Measurements from ENCODE around the gene MPIG6B.
A peak's percentile ranks its signal among the peaks of the same experiment; 100 is the strongest.

The MPIG6B gene

GRCh38 chr6:31715022-31715958 is 7.9 kb upstream of the MPIG6B start, which contains the start of gene LY6G6D:
TSS of gene LY6G6D (plus strand) at chr6:31715348. CDS start at chr6:31715356, 8 bp downstream.
- H3K27me3 ChIP-seq (ENCODE audit: control insufficient read depth, insufficient read depth, low read length), result no peaks in the 10 kb centered on the region
- H3K9ac ChIP-seq (ENCODE audit: low read depth, low read length), result peak within 1 kb of the TSS; percentile 39
- peaks cover 21% of the 10 kb centered on the region for H3K4me1 ChIP-seq (ENCODE audit: control insufficient read depth, insufficient read depth, low read length)
- no peaks in the 10 kb centered on the region for H3K36me3 ChIP-seq (ENCODE audit: control insufficient read depth, insufficient read depth, low read length)
- H3K9me3 ChIP-seq (ENCODE audit: control insufficient read depth, insufficient read depth, low read length), result no peaks in the 10 kb centered on the region
- no peak within 1 kb of the TSS for H3K4me3 ChIP-seq (ENCODE audit: low read depth, low read length)

GRCh38 chr6:31717499-31718222 is 5.5 kb upstream of the MPIG6B start:
- Histone ChIP-seq H3K4me1 (ENCODE audit: control insufficient read depth, insufficient read depth, low read length) (peaks cover 21% of the 10 kb centered on the region), H3K4me3 (ENCODE audit: low read depth, low read length) (no peak overlapping the region), H3K27me3 (ENCODE audit: control insufficient read depth, insufficient read depth, low read length) (no peaks in the 10 kb centered on the region), H3K36me3 (ENCODE audit: control insufficient read depth, insufficient read depth, low read length) (no peaks in the 10 kb centered on the region), H3K9ac (ENCODE audit: low read depth, low read length) (no peak overlapping the region), H3K9me3 (ENCODE audit: control insufficient read depth, insufficient read depth, low read length) (no peaks in the 10 kb centered on the region)

GRCh38 chr6:31718265-31718664 is 4.9 kb upstream of the MPIG6B start:
- H3K36me3 ChIP-seq (ENCODE audit: control insufficient read depth, insufficient read depth, low read length), result no peaks in the 10 kb centered on the region
- H3K9me3 ChIP-seq (ENCODE audit: control insufficient read depth, insufficient read depth, low read length), result no peaks in the 10 kb centered on the region
- no peaks in the 10 kb centered on the region for H3K27me3 ChIP-seq (ENCODE audit: control insufficient read depth, insufficient read depth, low read length)
- no peak overlapping the region for H3K4me3 ChIP-seq (ENCODE audit: low read depth, low read length)
- no peak overlapping the region for H3K9ac ChIP-seq (ENCODE audit: low read depth, low read length)
- peaks cover 21% of the 10 kb centered on the region for H3K4me1 ChIP-seq (ENCODE audit: control insufficient read depth, insufficient read depth, low read length)

- peaks cover 18% of the 10 kb centered on the region for H3K4me1 ChIP-seq (ENCODE audit: control insufficient read depth, insufficient read depth, low read length)
- no peaks in the 10 kb centered on the region for H3K9me3 ChIP-seq (ENCODE audit: control insufficient read depth, insufficient read depth, low read length)
- H3K27me3 ChIP-seq (ENCODE audit: control insufficient read depth, insufficient read depth, low read length), result no peaks in the 10 kb centered on the region
- no peaks in the 10 kb centered on the region for H3K36me3 ChIP-seq (ENCODE audit: control insufficient read depth, insufficient read depth, low read length)
- no peak overlapping the region for H3K9ac ChIP-seq (ENCODE audit: low read depth, low read length)
- no peak overlapping the region for H3K4me3 ChIP-seq (ENCODE audit: low read depth, low read length)
Observed at GRCh38 chr6:31719001-31719400, 4.2 kb upstream of the MPIG6B start.

- Histone ChIP-seq H3K9ac (ENCODE audit: low read depth, low read length) (no peak overlapping the region), H3K4me3 (ENCODE audit: low read depth, low read length) (no peak overlapping the region)
Observed at GRCh38 chr6:31720196-31720770, 2.9 kb upstream of the MPIG6B start.

GRCh38 chr6:31721351-31722020 is 1.7 kb upstream of the MPIG6B start, which contains the start of gene LY6G6C:
TSS of gene LY6G6C (minus strand) at chr6:31721746. CDS start at chr6:31721679, 67 bp downstream.
- H3K4me1 ChIP-seq (ENCODE audit: control insufficient read depth, insufficient read depth, low read length), result peaks cover 9% of the 10 kb centered on the region
- no peak within 1 kb of the TSS for H3K9ac ChIP-seq (ENCODE audit: low read depth, low read length)
- no peaks in the 10 kb centered on the region for H3K9me3 ChIP-seq (ENCODE audit: control insufficient read depth, insufficient read depth, low read length)
- no peak within 1 kb of the TSS for H3K4me3 ChIP-seq (ENCODE audit: low read depth, low read length)
- no peaks in the 10 kb centered on the region for H3K27me3 ChIP-seq (ENCODE audit: control insufficient read depth, insufficient read depth, low read length)
- H3K36me3 ChIP-seq (ENCODE audit: control insufficient read depth, insufficient read depth, low read length), result no peaks in the 10 kb centered on the region

More at GRCh38 chr6:31720196-31720770, 2.9 kb upstream of the MPIG6B start:
- Histone ChIP-seq H3K4me1 (ENCODE audit: control insufficient read depth, insufficient read depth, low read length) (peaks cover 9% of the 10 kb centered on the region), H3K27me3 (ENCODE audit: control insufficient read depth, insufficient read depth, low read length) (no peaks in the 10 kb centered on the region), H3K36me3 (ENCODE audit: control insufficient read depth, insufficient read depth, low read length) (no peaks in the 10 kb centered on the region), H3K9me3 (ENCODE audit: control insufficient read depth, insufficient read depth, low read length) (no peaks in the 10 kb centered on the region)

GRCh38 chr6:31722173-31722572 is 1.0 kb upstream of the MPIG6B start:
- no peaks in the 10 kb centered on the region for H3K27me3 ChIP-seq (ENCODE audit: control insufficient read depth, insufficient read depth, low read length)
- peaks cover 8% of the 10 kb centered on the region for H3K4me1 ChIP-seq (ENCODE audit: control insufficient read depth, insufficient read depth, low read length)
- H3K9ac ChIP-seq (ENCODE audit: low read depth, low read length), result no peak overlapping the region
- peaks cover 4% of the 10 kb centered on the region for H3K36me3 ChIP-seq (ENCODE audit: control insufficient read depth, insufficient read depth, low read length)
- H3K4me3 ChIP-seq (ENCODE audit: low read depth, low read length), result no peak overlapping the region
- no peaks in the 10 kb centered on the region for H3K9me3 ChIP-seq (ENCODE audit: control insufficient read depth, insufficient read depth, low read length)

GRCh38 chr6:31723980-31724691 is 963 bp downstream of the MPIG6B start:
- no peaks in the 10 kb centered on the region for H3K27me3 ChIP-seq (ENCODE audit: control insufficient read depth, insufficient read depth, low read length)
- H3K4me1 ChIP-seq (ENCODE audit: control insufficient read depth, insufficient read depth, low read length), result no peaks in the 10 kb centered on the region
- peaks cover 4% of the 10 kb centered on the region for H3K36me3 ChIP-seq (ENCODE audit: control insufficient read depth, insufficient read depth, low read length)
- H3K9ac ChIP-seq (ENCODE audit: low read depth, low read length), result no peak overlapping the region
- H3K4me3 ChIP-seq (ENCODE audit: low read depth, low read length), result no peak overlapping the region
- H3K9me3 ChIP-seq (ENCODE audit: control insufficient read depth, insufficient read depth, low read length), result no peaks in the 10 kb centered on the region

- Histone ChIP-seq H3K9ac (ENCODE audit: low read depth, low read length) (no peak overlapping the region), H3K27me3 (ENCODE audit: control insufficient read depth, insufficient read depth, low read length) (no peaks in the 10 kb centered on the region), H3K36me3 (ENCODE audit: control insufficient read depth, insufficient read depth, low read length) (peaks cover 7% of the 10 kb centered on the region), H3K4me3 (ENCODE audit: low read depth, low read length) (no peak overlapping the region), H3K4me1 (ENCODE audit: control insufficient read depth, insufficient read depth, low read length) (no peaks in the 10 kb centered on the region), H3K9me3 (ENCODE audit: control insufficient read depth, insufficient read depth, low read length) (no peaks in the 10 kb centered on the region)
Observed at GRCh38 chr6:31725502-31726350, 2.6 kb downstream of the MPIG6B start.

GRCh38 chr6:31727034-31727716 is 4.0 kb downstream of the MPIG6B start:
- Histone ChIP-seq H3K9ac (ENCODE audit: low read depth, low read length) (no peak overlapping the region), H3K36me3 (ENCODE audit: control insufficient read depth, insufficient read depth, low read length) (peaks cover 8% of the 10 kb centered on the region), H3K4me3 (ENCODE audit: low read depth, low read length) (no peak overlapping the region), H3K4me1 (ENCODE audit: control insufficient read depth, insufficient read depth, low read length) (no peaks in the 10 kb centered on the region), H3K27me3 (ENCODE audit: control insufficient read depth, insufficient read depth, low read length) (no peaks in the 10 kb centered on the region), H3K9me3 (ENCODE audit: control insufficient read depth, insufficient read depth, low read length) (no peaks in the 10 kb centered on the region)

Measured in iPS-15b (cell line).